Measurements from ENCODE around the gene SPR.

SPR gene

GRCh38 chr2:72926811-72927465, 39.7 kb downstream of the SPR start:
- H3K4me1 ChIP-seq (ENCODE audit: insufficient read depth, low read length), result no peaks in the 10 kb centered on the region
- no peak overlapping the region for H3K4me2 ChIP-seq (ENCODE audit: insufficient read depth, low read length)
- no peaks in the 10 kb centered on the region for H3K79me2 ChIP-seq (ENCODE audit: insufficient read depth, low read length)
- H2AFZ ChIP-seq (ENCODE audit: low read depth, low read length), result no peak overlapping the region
- no peaks in the 10 kb centered on the region; the same call in 1 of the 2 replicates for H4K20me1 ChIP-seq (ENCODE audit: insufficient read depth, low read length)
- peaks cover 16% of the 10 kb centered on the region for H3K27me3 ChIP-seq (ENCODE audit: insufficient read depth, low read length, poor library complexity)
- H3K36me3 ChIP-seq (ENCODE audit: insufficient read depth, low read length), result no peaks in the 10 kb centered on the region
- H3K4me3 ChIP-seq (ENCODE audit: low read depth in 1 of 2, low read length in 2 of 2), result no peak overlapping the region
- TF ChIP-seq EZH2 (IDR thresholded peaks at IDR 0.05; ENCODE audit: borderline replicate concordance, low read depth, low read length, severe bottlenecking) (no peak), CTCF (IDR thresholded peaks at IDR 0.05; ENCODE audit: borderline replicate concordance, extremely low read depth, low read length, poor library complexity, severe bottlenecking) (no peak)
- no peaks in the 10 kb centered on the region for H3K9me3 ChIP-seq (ENCODE audit: insufficient read depth, low read length, severe bottlenecking)
- ATAC-seq (ENCODE audit: insufficient read depth, low read depth) (no peak), DNase-seq (no peak)
- H3K27ac ChIP-seq (ENCODE audit: low read length), result no peak overlapping the region
- no peak overlapping the region for H3K9ac ChIP-seq (ENCODE audit: low read depth, low read length)

GRCh38 chr2:72927619-72928550, 40.7 kb downstream of the SPR start:
- TF ChIP-seq EZH2 (IDR thresholded peaks at IDR 0.05; ENCODE audit: borderline replicate concordance, low read depth, low read length, severe bottlenecking) (no peak), CTCF (IDR thresholded peaks at IDR 0.05; ENCODE audit: borderline replicate concordance, extremely low read depth, low read length, poor library complexity, severe bottlenecking) (no peak)
- Histone ChIP-seq H3K4me2 (ENCODE audit: insufficient read depth, low read length) (no peak overlapping the region), H2AFZ (ENCODE audit: low read depth, low read length) (no peak overlapping the region), H3K4me3 (ENCODE audit: low read depth in 1 of 2, low read length in 2 of 2) (no peak overlapping the region), H3K9ac (ENCODE audit: low read depth, low read length) (no peak overlapping the region), H4K20me1 (ENCODE audit: insufficient read depth, low read length) (no peaks in the 10 kb centered on the region; the same call in 1 of the 2 replicates), H3K27me3 (ENCODE audit: insufficient read depth, low read length, poor library complexity) (peaks cover 16% of the 10 kb centered on the region), H3K9me3 (ENCODE audit: insufficient read depth, low read length, severe bottlenecking) (no peaks in the 10 kb centered on the region), H3K36me3 (ENCODE audit: insufficient read depth, low read length) (no peaks in the 10 kb centered on the region), H3K79me2 (ENCODE audit: insufficient read depth, low read length) (no peaks in the 10 kb centered on the region), H3K27ac (ENCODE audit: low read length) (no peak overlapping the region), H3K4me1 (ENCODE audit: insufficient read depth, low read length) (no peaks in the 10 kb centered on the region)
- ATAC-seq (ENCODE audit: insufficient read depth, low read depth), result no peak
- DNase-seq, result no peak

GRCh38 chr2:72929010-72929409, 41.8 kb downstream of the SPR start:
- Histone ChIP-seq H3K4me2 (ENCODE audit: insufficient read depth, low read length) (no peak overlapping the region), H3K27ac (ENCODE audit: low read length) (no peak overlapping the region), H3K36me3 (ENCODE audit: insufficient read depth, low read length) (no peaks in the 10 kb centered on the region), H3K4me1 (ENCODE audit: insufficient read depth, low read length) (no peaks in the 10 kb centered on the region), H3K79me2 (ENCODE audit: insufficient read depth, low read length) (no peaks in the 10 kb centered on the region), H3K9ac (ENCODE audit: low read depth, low read length) (no peak overlapping the region), H3K9me3 (ENCODE audit: insufficient read depth, low read length, severe bottlenecking) (no peaks in the 10 kb centered on the region), H4K20me1 (ENCODE audit: insufficient read depth, low read length) (no peaks in the 10 kb centered on the region; the same call in 1 of the 2 replicates), H2AFZ (ENCODE audit: low read depth, low read length) (no peak overlapping the region), H3K4me3 (ENCODE audit: low read depth in 1 of 2, low read length in 2 of 2) (no peak overlapping the region), H3K27me3 (ENCODE audit: insufficient read depth, low read length, poor library complexity) (peaks cover 16% of the 10 kb centered on the region)
- DNase-seq (no peak), ATAC-seq (ENCODE audit: insufficient read depth, low read depth) (no peak)
- TF ChIP-seq CTCF (IDR thresholded peaks at IDR 0.05; ENCODE audit: borderline replicate concordance, extremely low read depth, low read length, poor library complexity, severe bottlenecking) (no peak), EZH2 (IDR thresholded peaks at IDR 0.05; ENCODE audit: borderline replicate concordance, low read depth, low read length, severe bottlenecking) (no peak)
